Stomach (tissue), 9 donors: Measurements from ENCODE around the gene ELAVL1. TPM values are rescaled to one million over a fixed set of nuclear protein-coding genes. Genes with fewer than 3 reads are reported as not detected.

ENCODE experiments used
- DNase-seq, 2 donors: peaks; one replicate each; pipeline versions ENCODE4 v3.0.0 to v3.0.0-alpha.2; 2013 to 2019
- H3K27ac ChIP-seq, 5 donors: fragments of 200-600 bp in 4 of 5; sonication (generic) in 4 of 5; one replicate each; pipeline ENCODE4 v1.5.1; 2013 to 2019; ENCODE audit warnings: mild to moderate bottlenecking in 1 of 5, moderate library complexity in 1 of 5
- H3K27me3 ChIP-seq, 3 donors: fragments of 200-600 bp; sonication (generic); one replicate each; pipeline ENCODE4 v1.5.1; 2017 to 2019; ENCODE audit warnings: mixed run types in 1 of 3
- H3K36me3 ChIP-seq, 4 donors: fragments of 200-600 bp; sonication (generic); 1 replicate in 3 of 4; 2 replicates in 1 of 4; pipeline ENCODE4 v1.5.1; 2016 to 2019
- H3K4me1 ChIP-seq, 4 donors: fragments of 200-600 bp; sonication (generic); one replicate each; pipeline ENCODE4 v1.5.1; 2016 to 2019
- H3K4me3 ChIP-seq, 4 donors: fragments of 200-600 bp; sonication (generic) in 3 of 4; one replicate each; pipeline ENCODE4 v1.5.1; 2016 to 2019; ENCODE audit warnings: mild to moderate bottlenecking in 1 of 4
- H3K9me3 ChIP-seq, 4 donors: fragments of 200-600 bp; sonication (generic); one replicate each; pipeline ENCODE4 v1.5.1; 2016 to 2019
- EP300 ChIP-seq: sonication (generic); formaldehyde crosslinking; IDR thresholded peaks from one replicate; pipeline ENCODE4 v1.6.1; 2017; ENCODE audit warnings: antibody characterized with exemption
- POLR2A ChIP-seq, 4 donors: fragments of 450-650 bp; IDR thresholded peaks; one replicate each; pipeline ENCODE4 v1.6.1; 2016; ENCODE audit warnings: antibody characterized with exemption in 4 of 4, control low read depth in 2 of 4, mild to moderate bottlenecking in 1 of 4, moderate library complexity in 1 of 4
- POLR2AphosphoS5 ChIP-seq, 3 donors: sonication (generic); formaldehyde crosslinking; IDR thresholded peaks; one replicate each; pipeline ENCODE4 v1.6.1; 2016; ENCODE audit warnings: antibody characterized with exemption in 3 of 3
- WGBS, 5 donors: extraction: QIAGEN DNeasy Blood & Tissue Kit in 3 of 5; methylation state at CpG; one replicate each; pipeline versions ENCODE4 v1.1.5 to v1.1.7; 2013 to 2018; 5-methylcytosine and 5-hydroxymethylcytosine counted together
- intact Hi-C: fragments of 100-400 bp; cut with DNase I; formaldehyde crosslinking; loops from one replicate; pipeline ENCODE4 v1.15.1; 2023; ENCODE audit warnings: low total_unique reads
- polyA plus RNA-seq, 3 donors: library from polyadenylated mRNA; stranded (reverse); fragments of 200-250 nt; gene quantifications; one replicate each; pipeline ENCODE4 v1.2.3, GENCODE V29; 2013
- total RNA-seq, 5 donors: library from RNA; depleted of rRNA; stranded (reverse); fragments of >200 nt; gene quantifications; one replicate each; pipeline versions ENCODE4 v1.1.0 to v1.2.3, GENCODE V29; 2014 to 2016
- TF ChIP-seq, protein P1 (sequence below), 7 experiments: fragments of 450-650 bp in 4 of 7; fragments of 200-600 bp in 3 of 7; sonication (generic) in 3 of 7; IDR thresholded peaks; one replicate each; pipeline ENCODE4 v1.5.1; 2016 to 2019; ENCODE audit warnings: antibody characterized with exemption in 7 of 7, control low read depth in 2 of 7, mild to moderate bottlenecking in 1 of 7
- donor health status: healthy with polysubstance abuse.
- donor health status: Bipolar disorder and iron deficiency.
- donor health status: healthy.

The ELAVL1 gene
- total and polyA plus RNA-seq, 8 donors = 11.2 to 50.2 (median 19.3) TPM

DNA sequence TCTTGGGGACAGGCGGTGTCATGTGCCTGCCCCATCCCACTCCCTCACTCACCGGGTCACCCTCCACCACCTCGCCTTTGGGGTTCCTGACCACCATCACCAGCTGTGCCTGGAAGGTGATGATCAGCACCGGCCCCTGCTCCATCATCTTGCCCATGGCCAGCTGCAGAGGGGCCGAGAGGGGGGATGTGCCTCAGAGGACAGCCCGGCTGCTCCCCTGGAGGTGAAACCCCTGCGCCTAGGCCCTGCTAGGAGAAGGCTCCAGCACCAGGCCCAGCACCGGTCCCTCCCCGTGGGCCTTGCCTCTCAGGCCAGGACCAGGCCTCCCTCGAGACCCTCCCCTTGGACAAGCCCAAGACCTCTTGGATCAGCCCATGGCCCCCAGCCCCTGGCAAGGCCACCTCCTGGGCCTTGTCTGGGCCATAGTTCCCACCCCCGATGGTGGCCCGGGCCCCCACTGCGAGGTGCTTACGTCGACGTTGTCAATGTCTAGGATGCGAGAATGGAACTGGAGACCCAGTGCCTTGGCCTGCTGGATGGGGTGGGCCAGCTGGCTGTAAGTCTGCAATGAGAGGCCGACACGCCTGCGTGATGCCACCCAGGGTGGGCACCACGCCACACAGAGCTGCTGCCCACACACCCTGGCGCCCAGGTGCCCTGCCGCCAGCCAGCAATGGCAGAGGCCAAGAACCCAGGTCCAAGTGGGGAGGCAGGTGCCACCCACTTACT is 77.7 kb downstream of the ELAVL1 start:
- Histone ChIP-seq H3K36me3 (peaks cover 23 to 39% (median 37%) of the 10 kb centered on the region in 4 donors), H3K9me3 (no peaks in the 10 kb centered on the region), H3K27ac (peak overlapping the region in 4 of 5 donors; percentile 57 to 89 (median 82)), H3K27me3 (peaks cover 0 to 12% (median 9%) of the 10 kb centered on the region in 3 donors), H3K4me1 (peaks cover 33 to 86% (median 56%) of the 10 kb centered on the region in 4 donors), H3K4me3 (no peak overlapping the region)
- DNase-seq = peak in 1 of 2 donors; percentile 21
- no peak for TF ChIP-seq POLR2A (IDR thresholded peaks at IDR 0.05)
- no peak for TF ChIP-seq POLR2AphosphoS5 (IDR thresholded peaks at IDR 0.05)
- no peak for TF ChIP-seq EP300
- intact Hi-C loops = loop anchor here (10.0 kb wide), 1 partner anchor 73 kb away; no protein-coding TSS in a partner anchor
- WGBS, 5 donors = 88 to 93% (median 91%) methylated on average over 11 to 23 of the region's 23 CpGs

DNA sequence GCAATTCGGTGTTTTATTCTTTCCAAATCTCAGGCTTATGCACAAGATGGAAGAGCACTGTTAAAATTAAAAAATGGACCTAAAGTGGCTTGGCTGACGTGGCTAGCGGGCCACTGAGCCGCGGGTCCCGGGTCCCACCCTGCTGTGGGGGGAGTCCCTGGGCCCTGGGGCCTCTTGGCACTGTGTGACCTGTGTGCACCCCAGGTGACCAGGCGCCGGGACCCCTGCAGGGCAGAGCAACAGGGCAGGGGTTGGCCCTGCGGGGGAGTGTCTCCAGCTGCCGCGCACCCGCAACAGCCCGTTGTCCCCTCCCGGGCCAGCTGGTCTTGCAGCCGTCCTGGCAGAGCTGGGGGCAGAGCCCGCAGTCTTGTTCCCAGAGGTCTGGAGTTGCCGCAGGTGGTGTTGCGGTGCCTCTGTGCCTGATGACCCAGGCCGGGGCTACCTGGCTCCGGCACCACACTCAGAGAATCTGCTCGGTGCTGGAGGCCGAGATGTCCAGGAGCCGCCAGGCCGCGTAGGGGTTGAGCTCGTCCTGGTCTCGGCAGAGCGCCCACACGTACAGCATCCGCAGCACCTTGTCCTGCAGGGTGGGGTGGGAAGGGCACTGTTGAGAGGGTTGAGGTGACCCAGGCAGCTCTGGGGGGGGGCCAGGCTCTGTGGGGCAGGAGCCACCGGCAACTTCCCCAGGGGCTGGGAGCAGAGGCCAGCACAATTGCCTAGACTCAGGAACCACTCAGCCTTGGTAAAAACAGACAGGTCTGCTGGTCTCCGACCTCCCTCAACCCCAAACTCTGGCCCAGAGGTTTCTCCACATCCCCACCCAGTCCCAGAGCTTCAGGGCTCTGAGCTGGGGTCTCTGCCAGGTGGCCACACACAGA is 78.5 kb downstream of the ELAVL1 start:
- Histone ChIP-seq H3K27ac (peak overlapping the region in 3 of 5 donors; percentile 77 to 89 (median 86)), H3K36me3 (peaks cover 23 to 39% (median 37%) of the 10 kb centered on the region in 4 donors), H3K4me1 (peaks cover 39 to 90% (median 62%) of the 10 kb centered on the region in 4 donors), H3K4me3 (peak overlapping the region in 2 of 4 donors; percentile 60 to 61), H3K27me3 (peaks cover 0 to 12% (median 9%) of the 10 kb centered on the region in 3 donors), H3K9me3 (no peaks in the 10 kb centered on the region)
- WGBS, 5 donors = 75 to 86% (median 79%) methylated on average over 16 to 32 of the region's 32 CpGs
- TF ChIP-seq, protein P1, sequence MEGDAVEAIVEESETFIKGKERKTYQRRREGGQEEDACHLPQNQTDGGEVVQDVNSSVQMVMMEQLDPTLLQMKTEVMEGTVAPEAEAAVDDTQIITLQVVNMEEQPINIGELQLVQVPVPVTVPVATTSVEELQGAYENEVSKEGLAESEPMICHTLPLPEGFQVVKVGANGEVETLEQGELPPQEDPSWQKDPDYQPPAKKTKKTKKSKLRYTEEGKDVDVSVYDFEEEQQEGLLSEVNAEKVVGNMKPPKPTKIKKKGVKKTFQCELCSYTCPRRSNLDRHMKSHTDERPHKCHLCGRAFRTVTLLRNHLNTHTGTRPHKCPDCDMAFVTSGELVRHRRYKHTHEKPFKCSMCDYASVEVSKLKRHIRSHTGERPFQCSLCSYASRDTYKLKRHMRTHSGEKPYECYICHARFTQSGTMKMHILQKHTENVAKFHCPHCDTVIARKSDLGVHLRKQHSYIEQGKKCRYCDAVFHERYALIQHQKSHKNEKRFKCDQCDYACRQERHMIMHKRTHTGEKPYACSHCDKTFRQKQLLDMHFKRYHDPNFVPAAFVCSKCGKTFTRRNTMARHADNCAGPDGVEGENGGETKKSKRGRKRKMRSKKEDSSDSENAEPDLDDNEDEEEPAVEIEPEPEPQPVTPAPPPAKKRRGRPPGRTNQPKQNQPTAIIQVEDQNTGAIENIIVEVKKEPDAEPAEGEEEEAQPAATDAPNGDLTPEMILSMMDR (IDR thresholded peaks at IDR 0.05) = no peak
- no peak for TF ChIP-seq POLR2A (IDR thresholded peaks at IDR 0.05)
- TF ChIP-seq EP300 = no peak
- no peak for TF ChIP-seq POLR2AphosphoS5 (IDR thresholded peaks at IDR 0.05)
- intact Hi-C loops = loop anchor here (10.0 kb wide), 1 partner anchor 72 kb away; no protein-coding TSS in a partner anchor
- peak in 1 of 2 donors; percentile 33 for DNase-seq

DNA sequence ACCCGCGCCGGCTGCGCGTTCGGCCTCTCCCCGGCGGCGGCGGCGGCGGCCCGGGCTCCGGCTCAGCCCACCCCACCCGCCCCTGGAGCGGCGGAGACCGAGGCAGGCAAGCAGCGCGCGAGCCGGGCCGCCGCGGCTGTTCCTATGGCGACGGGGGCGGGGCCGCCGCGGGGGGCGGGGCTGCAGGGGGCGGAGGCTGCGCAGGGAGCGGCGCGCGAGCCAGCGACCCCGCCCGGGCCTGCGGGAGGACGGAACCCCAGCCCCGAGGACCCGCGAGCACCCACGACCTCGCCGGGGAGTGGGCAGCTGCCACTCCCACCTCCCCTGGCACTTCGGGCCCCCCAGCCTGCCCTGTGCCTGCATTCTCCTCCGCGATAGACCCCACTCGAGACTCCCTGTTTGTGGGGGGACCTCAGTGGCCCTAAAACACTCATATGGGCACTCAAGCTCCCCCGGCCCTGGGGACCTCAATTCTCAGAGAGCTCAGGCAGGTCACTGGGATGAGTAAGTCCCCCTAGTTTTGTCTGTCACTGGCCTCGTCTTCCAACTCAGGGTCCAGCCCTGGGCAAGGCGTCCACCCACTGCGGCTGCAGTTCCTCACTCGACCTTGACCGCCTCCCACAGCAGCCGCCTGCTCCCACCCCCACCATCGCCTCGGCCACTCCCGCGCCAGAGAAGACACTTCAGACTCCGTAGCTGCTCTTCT is 79.3 kb downstream of the ELAVL1 start, which contains the start of gene CTXN1:
Gene CTXN1 (minus strand): TSS at position 115 of the 706 bp plus-strand sequence. CDS start 597 bp downstream, outside the sequence.
- peak; percentile 79 to 88 for DNase-seq
- Histone ChIP-seq H3K27me3 (peaks cover 0 to 12% (median 9%) of the 10 kb centered on the region in 3 donors), H3K27ac (peak within 1 kb of the TSS in 3 of 5 donors; percentile 41 to 89 (median 86)), H3K36me3 (peaks cover 19 to 33% (median 32%) of the 10 kb centered on the region in 4 donors), H3K9me3 (no peaks in the 10 kb centered on the region), H3K4me3 (peak within 1 kb of the TSS; percentile 53 to 61 (median 58)), H3K4me1 (peaks cover 46 to 90% (median 66%) of the 10 kb centered on the region in 4 donors)
- 11 to 37% (median 30%) methylated on average over 12 to 58 of the region's 65 CpGs for WGBS, 5 donors
- intact Hi-C loops = loop anchor here (10.0 kb wide), 1 partner anchor 71 kb away; no protein-coding TSS in a partner anchor
- TF ChIP-seq, protein P1 (IDR thresholded peaks at IDR 0.05) = no peak
- no peak for TF ChIP-seq POLR2AphosphoS5 (IDR thresholded peaks at IDR 0.05)

DNA sequence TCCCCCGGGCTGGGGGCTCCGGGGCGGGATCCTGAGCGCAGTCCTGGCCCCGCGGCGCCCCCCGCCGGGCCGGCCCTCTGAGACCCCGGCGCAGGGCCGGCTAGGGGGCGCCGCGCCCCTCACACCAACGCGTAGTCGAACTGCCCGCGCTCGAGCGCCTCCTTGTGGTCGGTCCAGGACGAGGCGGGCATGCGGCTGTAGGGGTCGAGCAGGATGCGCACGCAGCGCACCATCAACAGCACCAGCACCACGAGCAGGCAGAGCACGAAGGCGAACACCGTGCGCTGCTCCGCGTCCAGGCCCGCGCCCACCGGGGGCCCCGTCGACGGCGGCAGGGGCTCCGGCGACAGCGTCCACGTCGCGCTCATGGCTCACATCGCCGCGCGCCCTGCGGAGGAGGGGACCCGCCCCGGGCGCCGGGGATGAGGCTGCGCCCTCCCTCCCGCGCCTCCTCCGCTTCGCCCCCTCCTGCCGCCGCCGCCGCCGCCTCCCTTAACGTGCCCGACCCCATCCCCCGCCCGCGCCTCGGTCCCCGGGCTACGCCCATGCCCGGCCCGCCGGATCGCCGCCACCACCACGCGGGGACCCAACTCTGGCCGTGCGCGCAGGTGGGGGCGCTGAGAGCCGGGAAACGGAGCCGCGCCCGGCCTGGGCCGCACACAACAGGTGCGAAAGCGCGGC is 80.1 kb downstream of the ELAVL1 start:
- DNase-seq = peak; percentile 68 to 94
- intact Hi-C loops = loop anchor here (10.0 kb wide), 1 partner anchor 71 kb away; no protein-coding TSS in a partner anchor
- TF ChIP-seq POLR2AphosphoS5 (IDR thresholded peaks at IDR 0.05) = no peak
- TF ChIP-seq, protein P1 (IDR thresholded peaks at IDR 0.05) = peak in 5 of 7 experiments; percentile 10 to 86 (median 73)
- Histone ChIP-seq H3K27ac (peak overlapping the region in 2 of 5 donors; percentile 86 to 89), H3K4me1 (peaks cover 50 to 88% (median 66%) of the 10 kb centered on the region in 4 donors), H3K4me3 (peak overlapping the region; percentile 53 to 61 (median 58)), H3K9me3 (no peaks in the 10 kb centered on the region), H3K27me3 (peaks cover 0 to 12% (median 9%) of the 10 kb centered on the region in 3 donors), H3K36me3 (peaks cover 13 to 25% (median 23%) of the 10 kb centered on the region in 4 donors)
- WGBS, 5 donors = 0 to 1% (median 1%) methylated on average over 12 to 96 of the region's 98 CpGs
